Brain microvascular endothelial cell (primary cell): ENCODE data around the gene CPT2.
"Not testable (repeated sequence)": the region's sequence is repeated elsewhere in the genome, so short reads cannot be mapped to it uniquely, and the experiment has no call there.

Experiments used
- DNase-seq: peaks from one replicate; pipeline ENCODE4 v3.0.0-alpha.2; 2020
- H3K27ac ChIP-seq: fragments of 250-450 bp; sonication (Bioruptor Pico); 2 replicates; pipeline ENCODE4 v1.5.1; 2020; ENCODE audit warnings: mild to moderate bottlenecking, moderate library complexity
- H3K27me3 ChIP-seq: fragments of 250-450 bp; sonication (Bioruptor Pico); replicated peaks from 2 replicates; pipeline ENCODE4 v1.5.1; 2020; ENCODE audit warnings: mild to moderate bottlenecking
- H3K36me3 ChIP-seq: fragments of 250-450 bp; sonication (Bioruptor Pico); replicated peaks from 2 replicates; pipeline ENCODE4 v1.5.1; 2020; ENCODE audit warnings: mild to moderate bottlenecking
- H3K4me3 ChIP-seq: 2 replicates; pipeline ENCODE4 v1.5.1; 2011; ENCODE audit warnings: low read depth, mild to moderate bottlenecking, control low read depth, low read length, moderate library complexity
- CTCF ChIP-seq: IDR thresholded peaks from 2 replicates; pipeline ENCODE4 v1.5.1; 2011; ENCODE audit warnings: low read depth, mild to moderate bottlenecking, moderate library complexity, low read length, control low read depth, inconsistent platforms; ENCODE audit errors: missing control alignments
- in situ Hi-C: cut with HindIII; loops from 2 replicates; pipeline ENCODE4 v1.10.0; 2017; ENCODE audit warnings: low sequenced_read_pairs, low pct_ligation_motif_present

CPT2 gene

GRCh38 chr1:53198241-53198651 is 1.6 kb downstream of the CPT2 start:
- DNase-seq = no peak
- H3K36me3 ChIP-seq = peaks cover 8% of the 10 kb centered on the region
- in situ Hi-C loops = no loop called here
- TF ChIP-seq CTCF = no peak
- no peaks in the 10 kb centered on the region for H3K27me3 ChIP-seq
- H3K27ac ChIP-seq = no peak overlapping the region
- no peak overlapping the region for H3K4me3 ChIP-seq

GRCh38 chr1:53203466-53203865 is 6.8 kb downstream of the CPT2 start:
- in situ Hi-C loops = no loop called here
- Histone ChIP-seq H3K27me3 (no peaks in the 10 kb centered on the region), H3K4me3 (no peak overlapping the region), H3K36me3 (peaks cover 41% of the 10 kb centered on the region), H3K27ac (no peak overlapping the region)
- TF ChIP-seq CTCF = no peak
- no peak for DNase-seq

- H3K27ac ChIP-seq, H3K4me3 ChIP-seq, H3K27me3 ChIP-seq, DNase-seq, in situ Hi-C loops: not testable (repeated sequence)
- peaks cover 52% of the 10 kb centered on the region for H3K36me3 ChIP-seq
Measured at GRCh38 chr1:53205496-53205895, 8.9 kb downstream of the CPT2 start.

GRCh38 chr1:53206083-53206685 is 9.6 kb downstream of the CPT2 start:
- in situ Hi-C loops, H3K27ac ChIP-seq, H3K4me3 ChIP-seq, DNase-seq, H3K27me3 ChIP-seq: not testable (repeated sequence)
- peaks cover 58% of the 10 kb centered on the region for H3K36me3 ChIP-seq

- Histone ChIP-seq H3K36me3 (peaks cover 59% of the 10 kb centered on the region), H3K4me3 (no peak overlapping the region), H3K27ac (no peak overlapping the region), H3K27me3 (no peaks in the 10 kb centered on the region)
- no peak for TF ChIP-seq CTCF
- in situ Hi-C loops = no loop called here
- DNase-seq = no peak
Measured at GRCh38 chr1:53206735-53207379, 10.2 kb downstream of the CPT2 start.

- Histone ChIP-seq H3K36me3 (peaks cover 61% of the 10 kb centered on the region), H3K4me3 (no peak overlapping the region), H3K27ac (no peak overlapping the region), H3K27me3 (no peaks in the 10 kb centered on the region)
- DNase-seq = no peak
- no peak for TF ChIP-seq CTCF
- in situ Hi-C loops = no loop called here
Measured at GRCh38 chr1:53207726-53208125, 11.1 kb downstream of the CPT2 start.

- in situ Hi-C loops = no loop called here
- DNase-seq = no peak
- no peak for TF ChIP-seq CTCF
- Histone ChIP-seq H3K36me3 (peaks cover 59% of the 10 kb centered on the region), H3K27ac (no peak overlapping the region), H3K27me3 (no peaks in the 10 kb centered on the region), H3K4me3 (no peak overlapping the region)
Measured at GRCh38 chr1:53210352-53210751, 13.7 kb downstream of the CPT2 start.
